Measurements from ENCODE around the gene HDAC4. TPM values are rescaled to one million over a fixed set of nuclear protein-coding genes. Genes with fewer than 3 reads are reported as not detected.

HDAC4 gene
- polyA plus RNA-seq, 3 donors = 4.4 to 10.9 (median 5.6) TPM

GRCh38 chr2:239362507-239362906, 38.3 kb downstream of the HDAC4 start:
- H3K27ac ChIP-seq (ENCODE audit: low read depth, low read length) = no peak overlapping the region
- 97 to 98% (median 97%) methylated on average over 4 of the region's 4 CpGs for WGBS, 3 donors

- WGBS, 3 donors = 65 to 78% (median 73%) methylated on average over 3 of the region's 3 CpGs
- no peak overlapping the region for H3K27ac ChIP-seq (ENCODE audit: low read depth, low read length)
These were observed 39.5 kb downstream of the HDAC4 start for GRCh38 chr2:239361311-239361642.

- H3K27ac ChIP-seq (ENCODE audit: low read depth, low read length) = no peak overlapping the region
- WGBS, 3 donors = 79 to 91% (median 90%) methylated on average over 19 of the region's 19 CpGs
These were observed 40.2 kb downstream of the HDAC4 start for GRCh38 chr2:239360421-239361310.

- no peak overlapping the region for H3K27ac ChIP-seq (ENCODE audit: low read depth, low read length)
- WGBS, 3 donors = 94 to 96% (median 94%) methylated on average over 11 of the region's 11 CpGs
These were observed 40.8 kb downstream of the HDAC4 start for GRCh38 chr2:239360008-239360407.

GRCh38 chr2:239359196-239359912, 41.5 kb downstream of the HDAC4 start:
- H3K27ac ChIP-seq (ENCODE audit: low read depth, low read length) = no peak overlapping the region
- 87 to 92% (median 88%) methylated on average over 20 of the region's 20 CpGs for WGBS, 3 donors

GRCh38 chr2:239358062-239358754, 42.6 kb downstream of the HDAC4 start:
- no peak overlapping the region for H3K27ac ChIP-seq (ENCODE audit: low read depth, low read length)
- WGBS, 3 donors = 87 to 95% (median 88%) methylated on average over 18 of the region's 18 CpGs

GRCh38 chr2:239355724-239356123, 45.1 kb downstream of the HDAC4 start:
- no peak overlapping the region for H3K27ac ChIP-seq (ENCODE audit: low read depth, low read length)
- 54 to 66% (median 57%) methylated on average over 3 of the region's 3 CpGs for WGBS, 3 donors

GRCh38 chr2:239355139-239355538, 45.7 kb downstream of the HDAC4 start:
- 65 to 74% (median 72%) methylated on average over 2 of the region's 2 CpGs for WGBS, 3 donors
- H3K27ac ChIP-seq (ENCODE audit: low read depth, low read length) = no peak overlapping the region

- no peak overlapping the region for H3K27ac ChIP-seq (ENCODE audit: low read depth, low read length)
- WGBS, 3 donors = 84 to 86% (median 86%) methylated on average over 2 of the region's 2 CpGs
These were observed 46.1 kb downstream of the HDAC4 start for GRCh38 chr2:239354791-239355136.

GRCh38 chr2:239354132-239354790, 46.6 kb downstream of the HDAC4 start:
- no peak overlapping the region for H3K27ac ChIP-seq (ENCODE audit: low read depth, low read length)
- 94 to 98% (median 96%) methylated on average over 7 of the region's 7 CpGs for WGBS, 3 donors

- WGBS, 3 donors = 96 to 97% (median 97%) methylated on average over 5 of the region's 5 CpGs
- H3K27ac ChIP-seq (ENCODE audit: low read depth, low read length) = no peak overlapping the region
These were observed 47.1 kb downstream of the HDAC4 start for GRCh38 chr2:239353692-239354091.

- WGBS, 3 donors = 84 to 95% (median 89%) methylated on average over 14 of the region's 14 CpGs
- H3K27ac ChIP-seq (ENCODE audit: low read depth, low read length) = no peak overlapping the region
These were observed 49.1 kb downstream of the HDAC4 start for GRCh38 chr2:239351687-239352086.

- no peak overlapping the region for H3K27ac ChIP-seq (ENCODE audit: low read depth, low read length)
- WGBS, 3 donors = 83 to 92% (median 88%) methylated on average over 25 of the region's 25 CpGs
These were observed 51.2 kb downstream of the HDAC4 start for GRCh38 chr2:239349453-239350135.

GRCh38 chr2:239348563-239349452, 52.0 kb downstream of the HDAC4 start:
- no peak overlapping the region for H3K27ac ChIP-seq (ENCODE audit: low read depth, low read length)

GRCh38 chr2:239346676-239347075, 54.1 kb downstream of the HDAC4 start:
- H3K27ac ChIP-seq (ENCODE audit: low read depth, low read length) = no peak overlapping the region
- 92 to 96% (median 94%) methylated on average over 4 of the region's 4 CpGs for WGBS, 3 donors

More at GRCh38 chr2:239348563-239349452, 52.0 kb downstream of the HDAC4 start:
- WGBS, 3 donors = 86 to 92% (median 89%) methylated on average over 29 of the region's 29 CpGs

- 86 to 94% (median 92%) methylated on average over 8 of the region's 8 CpGs for WGBS, 3 donors
- no peak overlapping the region for H3K27ac ChIP-seq (ENCODE audit: low read depth, low read length)
These were observed 55.6 kb downstream of the HDAC4 start for GRCh38 chr2:239345251-239345650.

GRCh38 chr2:239344857-239345216, 56.0 kb downstream of the HDAC4 start:
- H3K27ac ChIP-seq (ENCODE audit: low read depth, low read length) = no peak overlapping the region
- 71 to 96% (median 93%) methylated on average over 4 of the region's 4 CpGs for WGBS, 3 donors
